GM19324 (cell line): ENCODE measurements around the gene CFAP43.

Experiments used
- ATAC-seq: cut with Tn5 transposase; IDR thresholded peaks from one replicate; pipeline ENCODE4 v1.9.1; 2021; ENCODE audit warnings: mild to moderate bottlenecking, moderate library complexity; ENCODE audit not compliant: unreplicated experiment, low FRiP score

The CFAP43 gene

DNA sequence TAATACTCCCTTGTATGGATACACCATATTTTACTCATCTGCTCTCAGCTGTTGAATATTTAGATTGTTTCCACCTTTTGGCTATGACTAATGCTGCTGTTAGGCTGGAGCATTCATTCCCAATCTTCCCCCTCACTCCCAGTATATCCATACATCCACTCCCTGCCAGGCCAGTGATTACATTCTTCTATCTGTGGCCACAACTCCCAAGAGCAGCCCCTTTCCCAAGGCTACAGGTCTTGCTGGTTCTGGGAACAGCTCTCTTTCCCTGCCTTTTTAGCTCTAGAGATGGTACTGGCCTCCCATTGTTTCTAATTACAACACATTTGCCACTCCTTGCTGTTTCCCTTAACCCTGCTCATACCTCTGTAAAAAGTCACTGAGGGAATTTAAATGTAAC is 82.0 kb downstream of the CFAP43 start:
- no peak for ATAC-seq

DNA sequence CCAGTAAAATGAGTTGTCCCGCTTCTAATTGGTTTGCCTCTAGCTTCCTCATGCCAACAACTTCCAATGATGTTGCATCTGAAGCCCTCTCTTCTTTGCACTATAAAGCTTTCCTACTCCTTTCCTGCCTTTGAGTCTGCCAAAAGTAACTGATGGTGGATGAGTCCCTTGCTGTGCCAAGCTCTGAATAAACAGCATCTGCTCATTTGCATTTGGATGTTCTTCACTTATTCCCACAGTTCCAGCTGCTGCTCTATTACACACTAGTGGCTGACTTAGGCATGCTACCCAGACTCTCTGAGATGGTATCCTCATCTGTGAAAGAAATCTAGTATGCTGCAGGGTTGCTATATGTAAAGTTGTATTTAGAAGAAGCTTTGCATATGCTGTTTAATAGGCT is 85.3 kb downstream of the CFAP43 start:
- no peak for ATAC-seq

DNA sequence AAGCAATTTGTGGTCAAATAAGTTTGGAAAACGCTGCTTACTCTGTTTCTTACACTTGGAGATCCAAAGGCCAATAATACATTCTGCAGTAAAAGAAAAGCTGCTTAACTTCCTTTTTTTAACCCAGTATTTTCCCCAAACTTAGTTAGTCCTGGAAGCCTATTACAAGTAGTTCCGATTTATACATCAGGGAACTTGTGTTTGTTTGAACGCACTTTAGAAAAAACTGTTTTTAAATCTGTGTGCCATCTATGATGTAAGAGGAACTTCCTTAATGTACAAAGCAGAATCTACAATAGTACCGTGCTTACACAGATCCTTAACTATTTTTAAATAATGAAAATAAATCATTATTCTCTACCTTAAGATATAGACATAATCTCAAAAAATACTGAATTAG is 87.2 kb downstream of the CFAP43 start:
- ATAC-seq, result no peak

DNA sequence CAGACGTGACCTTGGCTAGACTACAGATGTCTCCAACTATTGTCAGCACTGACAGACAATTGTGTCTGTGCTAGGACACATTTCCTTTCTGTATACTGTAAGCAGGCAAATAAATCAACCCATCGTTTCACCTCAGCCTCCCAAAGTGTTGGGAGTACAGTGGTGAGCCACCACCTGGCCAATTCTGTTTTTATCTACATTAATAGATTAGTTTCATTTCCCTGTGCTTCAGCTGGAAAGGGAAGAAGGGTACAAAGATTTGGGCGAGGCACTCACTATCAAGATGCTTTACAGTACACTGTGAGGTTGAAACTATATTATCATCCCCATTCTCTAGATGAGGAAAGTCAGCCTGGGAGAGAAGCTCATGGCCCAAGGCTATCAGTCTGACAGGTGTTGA is 88.3 kb downstream of the CFAP43 start:
- ATAC-seq, result no peak

DNA sequence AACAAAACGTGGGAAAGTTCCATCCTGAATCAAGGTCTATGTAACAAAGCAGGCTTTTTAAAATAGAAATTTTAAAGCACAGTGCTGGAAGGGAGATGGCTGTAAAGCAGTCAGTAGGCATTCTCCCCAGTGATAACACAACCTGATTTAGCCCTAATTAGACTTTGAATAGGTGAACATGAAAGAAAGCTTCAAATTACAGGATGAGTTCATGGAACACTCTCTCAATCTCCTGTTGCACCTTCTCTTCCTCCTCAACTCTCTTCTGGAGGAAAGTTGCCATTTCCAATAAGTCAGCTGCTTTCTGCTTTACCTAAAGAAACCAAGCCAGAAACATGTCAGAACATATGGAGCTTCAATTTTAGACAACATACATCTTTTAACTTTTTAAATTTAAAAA is 90.1 kb downstream of the CFAP43 start:
- ATAC-seq, result no peak

DNA sequence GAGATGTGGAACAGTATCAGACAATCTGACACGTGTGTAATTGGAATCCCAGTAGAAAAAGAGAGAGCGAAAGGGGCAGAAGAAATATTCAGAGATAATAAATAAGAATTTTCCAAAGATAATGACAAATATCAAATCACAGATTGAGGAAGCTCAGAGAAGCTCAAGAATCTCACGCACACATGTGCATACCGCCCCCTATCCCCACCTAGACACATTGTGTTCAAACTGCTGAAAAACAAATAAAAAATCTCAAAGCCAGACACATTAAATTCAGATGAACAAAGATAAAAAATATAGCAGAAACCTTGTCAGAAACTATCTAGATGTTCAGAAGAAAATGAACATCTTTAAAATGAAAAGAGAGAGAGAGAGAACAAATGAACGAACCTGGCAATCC is 92.9 kb downstream of the CFAP43 start:
- no peak for ATAC-seq

DNA sequence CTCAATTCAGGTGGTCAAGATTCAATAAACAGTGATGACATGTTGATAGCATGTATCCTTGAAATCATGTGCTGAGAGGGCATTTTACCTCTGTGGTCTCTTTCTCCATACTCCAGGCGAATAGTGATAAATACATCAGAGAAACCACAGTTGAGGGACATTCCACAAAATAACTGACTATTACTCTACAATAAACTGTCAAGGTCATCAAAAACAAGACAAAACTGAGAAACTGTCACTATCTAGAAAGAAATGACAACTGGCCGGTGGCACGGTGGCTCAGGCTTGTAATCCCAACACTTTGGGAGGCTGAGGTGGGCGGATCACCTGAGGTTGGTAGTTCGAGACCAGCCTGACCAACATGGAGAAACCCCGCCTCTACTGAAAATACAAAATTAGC is 94.0 kb downstream of the CFAP43 start:
- ATAC-seq, result no peak

DNA sequence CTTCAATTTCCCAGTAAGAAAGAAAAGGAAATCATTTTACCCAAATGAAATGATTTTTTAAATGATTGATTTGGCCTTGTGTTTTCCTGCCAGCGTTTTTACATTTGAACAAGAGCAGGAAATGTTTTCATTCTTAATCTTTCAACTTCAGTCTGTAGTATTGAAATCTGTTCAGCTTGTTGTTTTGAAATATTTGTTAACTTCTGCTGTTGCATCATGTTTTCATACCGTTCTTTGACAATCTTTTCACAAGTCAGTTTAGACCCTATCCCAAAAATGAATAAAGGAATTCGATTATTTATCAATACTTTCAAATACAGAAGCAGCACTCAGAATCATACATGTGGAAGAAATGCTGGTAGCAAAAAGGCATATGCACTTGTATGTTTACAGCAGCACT is 102.1 kb downstream of the CFAP43 start:
- ATAC-seq, result no peak

DNA sequence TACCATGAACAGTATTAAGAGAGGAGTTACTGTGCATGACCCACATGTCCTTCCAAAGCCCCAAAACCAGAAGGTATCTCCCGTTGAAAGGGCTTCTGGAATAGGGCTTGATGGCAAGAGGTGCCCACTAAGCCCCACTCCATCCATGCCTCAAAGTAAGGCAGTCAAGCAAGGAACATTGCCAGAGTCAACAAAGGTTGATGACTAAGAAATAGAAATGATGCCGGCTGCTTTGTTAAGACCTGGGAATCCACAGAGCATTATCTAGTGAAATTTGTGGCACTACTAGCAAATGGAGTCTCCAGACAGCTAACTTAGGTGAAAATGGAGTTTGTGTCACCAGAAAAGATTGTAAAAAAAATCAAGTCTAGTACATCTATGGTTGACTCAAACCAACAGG is 104.0 kb downstream of the CFAP43 start:
- ATAC-seq, result no peak

DNA sequence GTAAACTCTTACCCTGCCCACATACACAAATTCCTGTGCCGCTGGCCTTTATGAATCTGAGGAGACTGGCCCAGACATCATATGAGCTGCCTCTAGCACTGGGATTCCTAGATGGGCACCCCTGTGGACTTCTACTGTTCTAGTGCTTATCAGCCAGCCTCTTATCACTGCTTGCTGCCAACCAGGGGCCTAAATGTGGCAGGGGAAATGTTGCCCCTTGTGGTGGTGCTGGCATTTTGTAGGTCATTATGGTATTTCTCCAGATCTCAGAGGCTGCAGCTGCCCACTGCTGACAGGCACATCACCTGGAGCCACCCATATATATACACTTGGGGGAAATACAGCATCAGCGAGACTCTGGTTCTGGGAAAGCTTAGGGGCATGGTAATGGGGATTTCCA is 104.8 kb downstream of the CFAP43 start:
- no peak for ATAC-seq

DNA sequence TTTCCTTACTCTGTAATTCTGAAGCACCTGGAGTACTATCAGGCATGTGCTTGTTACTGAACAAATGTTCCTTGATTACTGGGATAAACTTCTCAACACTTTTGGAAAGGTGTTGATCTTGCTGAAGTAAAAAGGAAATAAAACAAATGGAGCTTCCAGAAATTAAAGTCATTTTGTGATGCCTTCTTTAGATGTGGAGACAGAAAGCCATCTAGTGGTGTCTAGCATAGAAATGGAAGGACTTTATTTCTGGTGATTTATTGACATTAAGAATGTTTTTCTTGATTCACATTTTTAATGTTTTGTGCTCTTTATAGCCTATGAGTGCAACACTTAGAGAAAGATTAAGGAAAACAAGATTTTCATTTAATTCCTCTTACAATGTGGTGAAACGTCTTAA is 108.8 kb downstream of the CFAP43 start:
- no peak for ATAC-seq

DNA sequence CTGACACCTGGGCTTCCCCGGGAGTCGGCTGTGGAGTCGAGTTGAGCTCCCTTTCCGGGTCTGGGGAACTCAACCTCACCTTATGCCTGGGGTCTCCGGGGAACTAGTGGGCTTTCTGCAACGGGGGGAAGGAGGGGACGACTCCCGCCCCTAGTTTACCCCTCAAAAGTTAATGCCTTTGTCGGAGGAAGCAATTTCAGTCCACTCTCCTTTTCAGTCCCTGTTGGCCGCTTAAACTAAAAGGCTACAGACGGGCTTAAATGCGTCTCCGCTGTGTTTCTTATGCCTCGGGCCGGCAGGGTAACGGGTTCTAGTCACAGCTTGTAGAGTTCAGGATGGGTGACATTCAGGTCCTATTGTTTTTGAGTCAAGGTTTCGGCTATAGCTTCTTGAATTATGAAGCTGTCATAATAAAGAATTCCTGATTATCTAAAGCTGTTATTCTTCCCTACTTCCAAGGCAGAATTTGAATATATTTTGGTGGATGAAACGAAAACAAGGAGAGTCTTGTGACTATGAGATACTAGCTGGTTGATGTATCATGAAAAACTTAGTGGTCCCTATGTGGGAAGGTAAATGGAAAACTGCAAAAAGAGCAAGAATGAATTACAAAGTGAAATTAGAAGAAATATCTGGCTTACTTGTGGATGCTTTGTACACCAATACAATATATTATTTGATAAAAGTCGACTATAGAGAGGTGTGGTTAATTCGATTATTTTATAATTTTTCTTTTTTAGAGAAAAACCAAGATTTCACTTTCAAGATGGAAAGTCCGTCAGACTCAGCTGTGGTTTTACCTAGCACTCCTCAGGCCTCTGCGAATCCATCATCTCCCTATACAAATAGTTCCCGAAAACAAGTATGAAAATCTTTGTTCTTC is 109.7 kb downstream of the CFAP43 start:
- peak; percentile 1 for ATAC-seq

DNA sequence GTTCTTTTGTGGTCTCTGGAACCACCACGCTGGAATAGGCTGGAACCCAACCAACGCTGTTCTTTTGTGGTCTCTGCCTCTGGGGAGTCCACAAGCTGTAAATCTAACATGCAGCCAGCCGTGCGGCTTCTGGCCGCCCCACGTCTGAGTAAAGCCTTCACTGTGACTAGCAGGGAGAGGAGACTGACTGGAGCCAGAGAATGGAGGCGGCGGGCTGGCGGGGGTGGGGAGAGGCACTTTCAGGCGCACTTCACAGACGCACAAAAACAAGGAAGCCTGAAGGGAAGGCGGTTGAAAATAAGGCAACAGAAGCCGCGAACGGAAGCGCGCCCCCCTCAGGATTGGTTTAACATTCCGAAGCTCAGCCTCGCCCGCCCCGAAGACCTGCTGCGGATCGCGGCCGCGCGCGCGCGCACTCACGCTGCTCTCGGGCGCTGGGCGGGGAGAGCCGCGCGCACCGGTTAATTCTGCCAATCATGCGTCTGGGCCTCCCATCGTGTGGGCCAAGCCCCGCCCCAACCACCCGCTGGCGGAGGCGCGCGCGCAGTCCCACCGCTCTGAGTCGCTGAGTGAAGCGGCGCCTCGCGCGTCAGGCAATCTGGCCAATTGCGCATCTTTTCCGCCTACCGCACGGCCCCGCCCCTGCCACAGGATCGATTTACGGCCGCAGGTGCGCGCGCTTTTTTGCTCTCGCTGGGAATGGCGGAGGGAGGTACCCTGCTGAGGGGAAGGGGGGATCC is 110.5 kb downstream of the CFAP43 start, which contains the start of gene SFR1:
TSS of gene SFR1 (plus strand) at position 687 of the 740 bp plus-strand sequence. CDS start at position 700, 13 bp downstream.
- peak; percentile 91 for ATAC-seq

DNA sequence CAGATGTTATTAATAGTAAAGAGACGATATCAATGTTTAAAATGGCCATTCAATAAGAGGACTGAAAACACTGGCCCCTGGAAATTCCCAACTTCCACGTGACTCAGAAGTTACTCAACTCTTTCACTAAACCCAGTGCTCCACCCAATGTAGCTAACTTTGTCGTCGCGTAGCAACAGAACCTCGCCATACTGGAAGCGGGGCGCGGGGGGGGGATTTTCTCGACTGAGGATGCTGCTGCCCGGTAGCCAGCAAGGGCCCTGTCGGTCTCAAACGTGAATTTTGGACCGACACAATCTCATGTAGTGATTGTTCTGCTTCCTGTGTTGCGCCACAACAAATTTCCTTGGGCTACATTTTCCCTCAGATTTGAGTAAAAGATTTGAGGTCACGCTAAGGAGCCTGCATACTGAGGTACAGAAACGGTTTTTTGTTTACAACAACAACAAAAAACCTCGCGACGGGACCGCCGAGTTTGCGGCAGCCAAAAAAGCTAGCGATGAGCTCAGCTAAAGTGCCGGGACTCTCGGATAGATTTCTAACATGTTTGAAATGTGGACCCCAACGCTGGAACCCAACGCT is 111.2 kb downstream of the CFAP43 start:
- peak; percentile 19 for ATAC-seq

DNA sequence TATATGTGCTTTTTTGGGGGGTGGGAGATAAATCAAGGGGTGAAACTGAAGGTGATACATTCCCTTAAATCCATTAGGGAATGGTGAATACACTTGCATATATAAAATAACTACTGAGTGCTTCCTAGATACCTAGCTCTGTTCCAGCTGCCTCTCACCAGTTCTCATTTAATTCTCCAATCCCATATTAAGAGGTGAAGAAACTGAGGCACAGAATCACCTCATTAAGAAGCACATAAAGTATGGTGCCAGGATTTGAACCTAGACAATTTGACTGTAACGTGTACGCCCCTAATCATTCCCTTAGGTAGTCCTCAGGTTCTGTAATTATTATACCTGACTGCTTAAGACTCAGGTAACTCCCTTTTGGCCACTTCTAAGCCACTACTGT is 111.7 kb downstream of the CFAP43 start:
- ATAC-seq, result no peak

DNA sequence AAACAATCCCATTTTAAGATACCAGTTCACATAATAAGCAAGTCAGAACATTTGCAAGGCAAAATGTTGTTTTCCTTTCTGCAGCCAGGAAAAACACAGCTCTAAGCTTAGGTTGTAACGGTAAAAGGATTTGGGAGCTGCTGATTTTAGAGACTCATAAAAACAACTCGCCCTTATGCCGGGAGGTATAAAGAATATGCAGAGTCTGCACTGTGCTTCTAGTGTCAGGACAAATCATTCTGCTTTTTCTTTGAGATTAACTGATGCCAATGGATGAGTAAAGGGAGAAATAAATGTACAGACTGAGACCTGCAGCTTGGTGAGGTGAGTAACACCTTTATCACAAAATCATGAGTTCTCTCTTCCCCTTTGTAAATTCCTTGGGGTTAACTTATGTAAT is 112.2 kb downstream of the CFAP43 start:
- no peak for ATAC-seq

DNA sequence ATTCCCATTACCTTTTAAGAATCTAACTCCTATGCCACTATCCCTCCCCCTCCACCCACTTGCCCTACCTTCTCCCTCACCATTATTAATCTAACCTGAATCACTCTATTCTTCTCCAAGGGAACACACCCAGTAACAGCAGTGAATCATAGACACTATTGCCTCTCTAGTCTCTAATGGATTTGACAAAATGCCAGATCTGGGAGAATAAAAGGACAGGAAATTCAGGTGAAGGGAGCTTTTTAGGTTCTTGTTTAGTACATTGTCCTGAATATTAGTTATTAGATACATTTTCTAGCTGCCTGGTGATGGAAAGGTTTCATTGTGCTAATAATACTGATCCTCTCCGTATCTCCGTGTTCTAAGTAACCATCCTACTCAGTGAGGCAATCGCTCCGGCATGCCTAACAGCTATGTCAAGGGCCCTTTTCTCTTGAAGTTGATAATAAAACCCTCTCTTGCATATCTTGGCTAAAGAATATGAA is 114.3 kb downstream of the CFAP43 start:
- no peak for ATAC-seq

DNA sequence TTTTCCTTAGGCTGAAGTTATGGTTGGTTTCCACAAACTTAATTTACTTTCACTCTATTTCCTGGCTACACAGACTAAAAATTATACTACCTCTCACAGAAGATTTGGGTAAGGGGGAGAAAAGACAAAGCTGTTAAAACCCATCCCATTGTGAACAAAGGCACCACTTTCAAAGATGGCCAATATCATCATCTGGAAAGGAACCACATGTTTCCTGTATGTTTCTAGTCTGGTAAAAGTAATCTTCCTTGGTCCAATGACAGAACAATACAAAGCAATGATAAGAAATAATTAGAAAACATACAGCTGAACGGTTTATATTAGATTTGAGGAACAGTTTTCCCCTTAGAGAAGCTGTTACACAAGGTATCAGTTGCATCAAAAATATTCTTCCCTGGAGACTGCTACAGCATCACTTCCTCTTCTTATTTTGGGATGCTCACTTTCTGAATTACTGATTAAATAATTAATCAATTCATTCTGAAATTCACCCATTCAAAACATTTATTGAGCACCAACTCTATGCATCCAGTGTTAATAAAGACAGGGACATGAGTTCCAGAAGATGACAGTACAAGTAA is 118.7 kb downstream of the CFAP43 start:
- ATAC-seq, result no peak

DNA sequence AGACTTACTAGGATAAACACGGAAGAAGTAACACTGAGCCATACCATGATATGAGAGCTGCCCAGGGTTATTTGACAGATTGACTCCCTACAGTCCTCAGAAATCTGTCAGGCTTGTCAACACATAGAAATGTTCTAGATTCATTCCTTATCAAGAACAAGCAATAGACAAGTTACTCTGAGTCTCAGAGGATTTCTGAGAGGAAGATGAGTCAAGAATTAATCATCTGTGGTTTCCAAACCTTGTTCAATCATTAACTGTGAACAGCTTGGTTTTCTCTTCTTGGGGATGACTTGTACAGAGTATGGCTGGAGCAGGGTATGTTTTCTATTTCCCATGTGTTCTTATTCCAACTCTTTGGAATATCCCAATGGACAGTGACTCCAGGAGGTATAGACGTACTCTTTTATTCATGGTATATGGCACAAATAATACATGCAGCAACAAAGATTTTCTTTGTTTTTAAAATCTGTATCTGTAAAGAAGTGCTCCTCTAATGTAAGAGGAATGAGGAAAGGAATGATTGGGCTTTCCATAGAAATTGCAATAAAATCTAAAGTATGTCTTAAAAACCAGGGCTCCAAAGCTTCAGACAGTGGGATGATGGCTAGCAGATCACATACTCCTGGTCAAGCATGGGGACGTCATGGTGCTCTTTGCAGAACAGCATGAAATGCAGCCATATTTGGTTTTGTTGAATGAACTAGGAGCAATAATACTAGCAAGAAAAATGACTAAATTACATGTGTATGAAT is 122.1 kb downstream of the CFAP43 start:
- peak; percentile 82 for ATAC-seq

DNA sequence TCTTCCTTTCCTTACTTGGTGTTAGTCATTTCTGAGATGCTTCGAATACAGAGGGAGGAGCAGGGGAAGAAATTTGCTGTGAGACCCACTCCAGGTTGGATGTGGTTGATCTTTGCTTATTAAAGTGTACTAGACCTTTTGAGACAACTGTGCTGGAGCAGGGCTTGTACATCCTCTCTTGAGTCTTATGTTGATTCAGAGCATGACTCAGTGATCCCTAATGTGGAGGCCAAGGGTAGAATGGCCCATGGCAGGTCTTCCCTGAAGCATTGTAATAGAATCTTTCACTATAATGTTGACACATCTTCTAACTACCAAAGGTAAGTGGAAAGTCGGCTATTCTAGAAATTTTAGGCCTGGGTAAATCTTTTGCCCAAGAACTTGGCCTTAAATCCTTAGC is 127.2 kb downstream of the CFAP43 start:
- no peak for ATAC-seq
